Measurements from ENCODE around the gene DNAH6.

- TF ChIP-seq POLR2A (IDR thresholded peaks at IDR 0.05), result no peak
- no peak for TF ChIP-seq CTCF (IDR thresholded peaks at IDR 0.05)
- no peak for TF ChIP-seq POLR2AphosphoS5 (IDR thresholded peaks at IDR 0.05)
These were observed 23.4 kb downstream of the DNAH6 start for GRCh38 chr2:84539729-84540128.
